ENCODE data around the gene GPSM1.
A peak's percentile ranks its signal among the peaks of the same experiment; 100 is the strongest.

The GPSM1 gene

DNA sequence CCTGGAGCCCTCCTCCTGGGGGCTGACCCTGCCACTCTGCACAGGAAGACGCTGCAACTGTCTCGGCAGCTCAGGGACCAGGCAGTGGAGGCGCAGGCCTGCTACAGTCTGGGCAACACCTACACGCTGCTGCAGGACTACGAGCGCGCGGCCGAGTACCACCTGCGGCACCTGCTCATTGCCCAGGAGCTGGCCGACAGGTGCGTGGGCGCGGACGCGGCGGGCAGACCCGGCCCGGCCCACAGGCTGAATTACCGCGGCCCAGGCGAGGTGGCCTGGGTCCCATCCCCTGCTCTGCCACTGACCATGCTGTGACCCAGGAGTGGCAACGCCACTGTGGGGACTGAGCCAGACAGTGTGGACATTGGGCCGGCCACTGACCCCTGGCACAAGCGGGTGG lies 11.2 kb downstream of the GPSM1 start:
- TF ChIP-seq TAF1 (IDR thresholded peaks at IDR 0.05; ENCODE audit: low read depth) (no peak), EGR1 (IDR thresholded peaks at IDR 0.05) (no peak), NFIC (IDR thresholded peaks at IDR 0.05) (no peak), TCF12 (IDR thresholded peaks at IDR 0.05; ENCODE audit: low read depth) (no peak), EP300 (IDR thresholded peaks at IDR 0.05; ENCODE audit: borderline replicate concordance) (no peak), YY1 (IDR thresholded peaks at IDR 0.05; ENCODE audit: low read depth) (no peak), CEBPB (IDR thresholded peaks at IDR 0.05) (no peak), ZBTB7A (IDR thresholded peaks at IDR 0.05; ENCODE audit: low read depth) (no peak), TEAD4 (IDR thresholded peaks at IDR 0.05) (no peak), RAD21 (IDR thresholded peaks at IDR 0.05; ENCODE audit: low read depth) (no peak)
- TF ChIP-seq, protein P1, sequence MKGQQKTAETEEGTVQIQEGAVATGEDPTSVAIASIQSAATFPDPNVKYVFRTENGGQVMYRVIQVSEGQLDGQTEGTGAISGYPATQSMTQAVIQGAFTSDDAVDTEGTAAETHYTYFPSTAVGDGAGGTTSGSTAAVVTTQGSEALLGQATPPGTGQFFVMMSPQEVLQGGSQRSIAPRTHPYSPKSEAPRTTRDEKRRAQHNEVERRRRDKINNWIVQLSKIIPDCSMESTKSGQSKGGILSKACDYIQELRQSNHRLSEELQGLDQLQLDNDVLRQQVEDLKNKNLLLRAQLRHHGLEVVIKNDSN (IDR thresholded peaks at IDR 0.05) = no peak
- TF ChIP-seq, protein P2, sequence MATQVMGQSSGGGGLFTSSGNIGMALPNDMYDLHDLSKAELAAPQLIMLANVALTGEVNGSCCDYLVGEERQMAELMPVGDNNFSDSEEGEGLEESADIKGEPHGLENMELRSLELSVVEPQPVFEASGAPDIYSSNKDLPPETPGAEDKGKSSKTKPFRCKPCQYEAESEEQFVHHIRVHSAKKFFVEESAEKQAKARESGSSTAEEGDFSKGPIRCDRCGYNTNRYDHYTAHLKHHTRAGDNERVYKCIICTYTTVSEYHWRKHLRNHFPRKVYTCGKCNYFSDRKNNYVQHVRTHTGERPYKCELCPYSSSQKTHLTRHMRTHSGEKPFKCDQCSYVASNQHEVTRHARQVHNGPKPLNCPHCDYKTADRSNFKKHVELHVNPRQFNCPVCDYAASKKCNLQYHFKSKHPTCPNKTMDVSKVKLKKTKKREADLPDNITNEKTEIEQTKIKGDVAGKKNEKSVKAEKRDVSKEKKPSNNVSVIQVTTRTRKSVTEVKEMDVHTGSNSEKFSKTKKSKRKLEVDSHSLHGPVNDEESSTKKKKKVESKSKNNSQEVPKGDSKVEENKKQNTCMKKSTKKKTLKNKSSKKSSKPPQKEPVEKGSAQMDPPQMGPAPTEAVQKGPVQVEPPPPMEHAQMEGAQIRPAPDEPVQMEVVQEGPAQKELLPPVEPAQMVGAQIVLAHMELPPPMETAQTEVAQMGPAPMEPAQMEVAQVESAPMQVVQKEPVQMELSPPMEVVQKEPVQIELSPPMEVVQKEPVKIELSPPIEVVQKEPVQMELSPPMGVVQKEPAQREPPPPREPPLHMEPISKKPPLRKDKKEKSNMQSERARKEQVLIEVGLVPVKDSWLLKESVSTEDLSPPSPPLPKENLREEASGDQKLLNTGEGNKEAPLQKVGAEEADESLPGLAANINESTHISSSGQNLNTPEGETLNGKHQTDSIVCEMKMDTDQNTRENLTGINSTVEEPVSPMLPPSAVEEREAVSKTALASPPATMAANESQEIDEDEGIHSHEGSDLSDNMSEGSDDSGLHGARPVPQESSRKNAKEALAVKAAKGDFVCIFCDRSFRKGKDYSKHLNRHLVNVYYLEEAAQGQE (IDR thresholded peaks at IDR 0.05; ENCODE audit: low read depth) = no peak
- TF ChIP-seq, protein P3, sequence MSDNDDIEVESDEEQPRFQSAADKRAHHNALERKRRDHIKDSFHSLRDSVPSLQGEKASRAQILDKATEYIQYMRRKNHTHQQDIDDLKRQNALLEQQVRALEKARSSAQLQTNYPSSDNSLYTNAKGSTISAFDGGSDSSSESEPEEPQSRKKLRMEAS (IDR thresholded peaks at IDR 0.05) = no peak

DNA sequence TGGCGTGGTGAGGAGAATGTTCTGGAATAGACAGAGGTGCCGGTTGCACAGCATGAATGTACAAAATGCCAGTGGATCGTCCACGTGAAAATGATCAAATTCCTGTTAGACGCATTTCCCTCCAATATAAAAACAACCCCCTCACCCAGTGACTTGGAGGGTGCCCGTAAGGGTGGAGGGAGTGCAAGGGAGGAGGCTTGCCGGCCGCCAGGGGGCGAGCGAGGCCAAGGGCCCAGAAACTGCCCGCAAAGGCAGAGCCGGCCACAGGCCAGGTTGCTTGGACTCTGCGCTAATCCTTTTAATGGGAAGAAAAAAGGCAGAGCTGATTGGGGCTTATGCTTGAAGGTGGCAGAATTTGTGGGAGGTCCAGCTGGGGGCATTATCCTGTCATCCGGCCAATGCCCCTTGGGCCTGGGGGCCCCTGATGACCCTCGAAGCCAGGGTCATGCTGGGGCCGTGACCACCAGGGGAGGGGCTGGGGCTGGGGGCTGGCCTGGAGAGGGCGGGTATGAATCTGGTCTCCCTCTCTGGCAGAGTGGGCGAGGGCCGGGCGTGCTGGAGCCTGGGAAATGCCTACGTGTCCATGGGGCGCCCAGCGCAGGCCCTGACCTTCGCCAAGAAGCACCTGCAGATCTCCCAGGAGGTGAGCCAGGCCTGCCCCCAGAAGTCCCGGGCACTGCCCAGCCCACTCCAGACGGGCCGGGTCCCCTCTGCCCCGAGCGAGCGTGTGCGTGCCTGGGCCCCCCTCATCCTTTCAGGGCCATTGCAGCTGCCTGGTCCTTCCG lies 12.0 kb downstream of the GPSM1 start:
- no peak for TF ChIP-seq TEAD4 (IDR thresholded peaks at IDR 0.05)
- TF ChIP-seq RAD21 (IDR thresholded peaks at IDR 0.05; ENCODE audit: low read depth) = peak; percentile 68

DNA sequence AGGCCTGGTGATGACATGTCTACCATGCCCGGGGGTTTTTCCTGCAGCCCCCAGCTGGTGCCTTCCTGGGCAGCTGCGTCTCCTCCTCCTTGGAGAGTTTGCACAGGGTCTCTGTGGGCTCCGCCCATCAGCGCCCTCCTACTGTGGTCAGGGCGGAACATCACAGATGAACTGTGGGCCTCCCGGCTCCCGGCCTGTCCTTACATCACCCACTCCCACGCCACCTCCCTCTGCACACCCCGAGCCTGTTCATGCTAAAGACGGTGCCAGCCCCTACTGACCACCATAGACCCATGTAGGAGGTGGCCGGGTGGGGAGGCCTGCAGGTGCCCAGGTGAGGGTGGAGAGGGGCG lies 12.6 kb downstream of the GPSM1 start:
- no peak for TF ChIP-seq CREB1 (IDR thresholded peaks at IDR 0.05; ENCODE audit: low read depth)

DNA sequence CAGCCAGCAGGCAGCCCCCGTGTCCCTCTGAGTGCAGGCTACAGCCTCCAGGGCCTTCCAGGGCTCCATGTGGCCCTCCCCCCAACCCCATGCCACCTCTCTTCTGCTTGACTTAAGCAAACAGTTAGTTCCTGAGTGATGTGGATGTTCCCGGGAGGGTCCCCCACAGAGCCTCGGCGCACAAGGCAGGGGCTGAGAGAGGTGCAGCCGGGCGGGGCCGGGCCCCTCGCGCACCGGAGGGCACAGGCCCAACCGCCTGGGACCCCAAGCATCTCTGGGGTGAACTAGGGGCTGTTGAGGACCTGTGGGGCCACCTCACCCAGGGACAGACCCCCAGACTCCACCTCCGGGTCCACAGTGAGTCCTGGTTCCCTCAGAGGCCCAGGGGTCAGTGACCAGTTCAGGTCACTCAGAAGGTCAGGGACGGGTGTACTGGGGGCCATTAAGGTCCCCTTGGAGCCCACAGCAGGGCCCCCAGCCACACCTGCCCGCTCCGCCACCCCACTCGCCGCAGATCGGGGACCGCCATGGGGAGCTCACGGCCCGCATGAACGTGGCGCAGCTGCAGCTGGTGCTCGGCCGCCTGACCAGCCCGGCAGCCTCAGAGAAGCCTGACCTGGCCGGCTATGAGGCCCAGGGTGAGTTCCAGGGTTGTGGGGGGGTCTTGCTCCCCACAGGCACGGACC lies 13.2 kb downstream of the GPSM1 start:
- TF ChIP-seq CEBPB (IDR thresholded peaks at IDR 0.05) = no peak
- TF ChIP-seq EGR1 (IDR thresholded peaks at IDR 0.05) = no peak

DNA sequence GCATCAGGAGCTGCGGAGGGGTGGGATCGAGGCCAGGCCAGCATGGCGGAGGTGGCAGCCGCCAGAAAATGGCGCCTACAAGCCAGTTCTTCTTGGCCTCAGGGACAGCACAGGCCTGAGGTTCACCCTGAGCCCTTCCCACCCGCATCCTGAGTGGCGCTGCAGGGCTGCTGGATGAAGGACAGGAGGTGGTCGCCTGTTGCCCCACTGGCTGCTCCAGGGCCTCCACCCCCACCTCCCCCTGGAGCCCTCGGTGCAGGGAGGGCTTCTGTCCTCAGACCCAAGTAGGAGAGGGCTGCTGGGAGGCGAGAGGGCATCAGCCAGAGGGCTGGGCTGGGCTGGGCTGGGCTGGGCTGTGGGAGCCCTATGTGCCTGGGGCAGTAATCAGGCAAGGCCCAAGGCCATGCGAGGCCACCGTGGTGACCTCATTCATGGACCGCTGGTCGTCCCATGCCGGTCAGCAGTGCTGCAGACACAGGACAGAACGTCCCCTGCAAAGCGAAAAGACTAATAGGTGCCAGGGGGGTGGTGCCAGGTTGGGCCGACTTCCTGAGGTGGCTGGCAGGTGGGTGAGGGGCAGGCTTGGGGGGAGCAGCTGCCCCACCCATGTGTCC lies 13.8 kb downstream of the GPSM1 start:
- TF ChIP-seq ZBTB7A (IDR thresholded peaks at IDR 0.05; ENCODE audit: low read depth) (no peak), CEBPB (IDR thresholded peaks at IDR 0.05) (no peak), TAF1 (IDR thresholded peaks at IDR 0.05; ENCODE audit: low read depth) (no peak), TCF12 (IDR thresholded peaks at IDR 0.05; ENCODE audit: low read depth) (no peak), CREB1 (IDR thresholded peaks at IDR 0.05; ENCODE audit: low read depth) (no peak), TEAD4 (IDR thresholded peaks at IDR 0.05) (no peak), FOXM1 (IDR thresholded peaks at IDR 0.05; ENCODE audit: borderline replicate concordance, low read depth) (no peak), EGR1 (IDR thresholded peaks at IDR 0.05) (no peak), EP300 (IDR thresholded peaks at IDR 0.05; ENCODE audit: borderline replicate concordance) (no peak), RAD21 (IDR thresholded peaks at IDR 0.05; ENCODE audit: low read depth) (no peak), NFIC (IDR thresholded peaks at IDR 0.05) (no peak), YY1 (IDR thresholded peaks at IDR 0.05; ENCODE audit: low read depth) (no peak)
- TF ChIP-seq, protein P1 (IDR thresholded peaks at IDR 0.05) = no peak
- TF ChIP-seq, protein P2 (IDR thresholded peaks at IDR 0.05; ENCODE audit: low read depth) = no peak
- TF ChIP-seq, protein P3 (IDR thresholded peaks at IDR 0.05) = no peak

DNA sequence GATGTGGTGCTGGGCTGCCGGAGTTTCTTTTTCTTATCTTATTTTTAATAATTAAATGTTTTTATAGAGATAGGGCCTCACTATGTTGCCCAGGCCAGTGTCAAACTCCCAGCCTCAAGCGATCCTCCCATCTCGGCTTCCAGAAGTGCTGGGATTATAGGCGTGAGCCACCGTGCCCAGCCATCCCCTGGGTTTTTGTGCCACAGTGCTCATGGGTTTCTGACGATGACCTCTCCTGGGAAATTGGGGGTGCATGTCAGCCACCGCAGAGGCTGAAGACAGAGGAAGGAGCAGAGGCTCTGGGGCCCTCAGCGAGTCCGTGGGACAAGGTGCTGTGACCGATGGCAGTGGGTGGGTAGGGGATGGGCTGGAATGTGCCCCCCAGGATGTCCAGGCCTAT lies 14.4 kb downstream of the GPSM1 start:
- TF ChIP-seq EGR1 (IDR thresholded peaks at IDR 0.05) = no peak
- TF ChIP-seq CREB1 (IDR thresholded peaks at IDR 0.05; ENCODE audit: low read depth) = no peak
- TF ChIP-seq EP300 (IDR thresholded peaks at IDR 0.05; ENCODE audit: borderline replicate concordance) = no peak
- TF ChIP-seq CEBPB (IDR thresholded peaks at IDR 0.05) = no peak
- TF ChIP-seq NFIC (IDR thresholded peaks at IDR 0.05) = no peak
- TF ChIP-seq, protein P1 (IDR thresholded peaks at IDR 0.05) = no peak
- TF ChIP-seq TEAD4 (IDR thresholded peaks at IDR 0.05) = no peak
- no peak for TF ChIP-seq FOXM1 (IDR thresholded peaks at IDR 0.05; ENCODE audit: borderline replicate concordance, low read depth)
- no peak for TF ChIP-seq TAF1 (IDR thresholded peaks at IDR 0.05; ENCODE audit: low read depth)
- TF ChIP-seq YY1 (IDR thresholded peaks at IDR 0.05; ENCODE audit: low read depth) = no peak
- TF ChIP-seq, protein P2 (IDR thresholded peaks at IDR 0.05; ENCODE audit: low read depth) = no peak
- no peak for TF ChIP-seq TCF12 (IDR thresholded peaks at IDR 0.05; ENCODE audit: low read depth)
- TF ChIP-seq RAD21 (IDR thresholded peaks at IDR 0.05; ENCODE audit: low read depth) = no peak
- TF ChIP-seq ZBTB7A (IDR thresholded peaks at IDR 0.05; ENCODE audit: low read depth) = no peak
- TF ChIP-seq, protein P3 (IDR thresholded peaks at IDR 0.05) = no peak
